Stimulated activated CD4-positive, alpha-beta T cell treated with anti-CD3 and anti-CD28 coated beads, Interleukin-4, amount 100 ng/mL, for 48 hours (primary cell): ENCODE data around the gene HEATR5A.
A peak's percentile ranks its signal among the peaks of the same experiment; 100 is the strongest.
"Not testable (repeated sequence)": the region's sequence is repeated elsewhere in the genome, so short reads cannot be mapped to it uniquely, and the experiment has no call there.

Experiments
- DNase-seq, 2 donors: peaks; one replicate each; pipeline ENCODE4 v3.0.0-alpha.2; 2020; ENCODE audit warnings: low read depth in 2 of 2

Gene HEATR5A

GRCh38 chr14:31388687-31389413 is 31.5 kb downstream of the HEATR5A start:
- DNase-seq, result peak in 1 of 2 donors; percentile 4

- no peak for DNase-seq
Measured at GRCh38 chr14:31387091-31387490, 33.3 kb downstream of the HEATR5A start.

- no peak for DNase-seq
Measured at GRCh38 chr14:31386271-31386670, 34.1 kb downstream of the HEATR5A start.

GRCh38 chr14:31382221-31382620 is 38.1 kb downstream of the HEATR5A start:
- no peak for DNase-seq

GRCh38 chr14:31380106-31380505 is 40.2 kb downstream of the HEATR5A start:
- DNase-seq, result no peak

- DNase-seq, result not testable (repeated sequence)
Measured at GRCh38 chr14:31379125-31379947, 41.0 kb downstream of the HEATR5A start.

GRCh38 chr14:31377433-31377832 is 42.9 kb downstream of the HEATR5A start:
- DNase-seq, result no peak

- DNase-seq, result no peak
Measured at GRCh38 chr14:31371646-31372045, 48.7 kb downstream of the HEATR5A start.

- no peak for DNase-seq
Measured at GRCh38 chr14:31363331-31364073, 56.8 kb downstream of the HEATR5A start.

GRCh38 chr14:31362746-31363145 is 57.6 kb downstream of the HEATR5A start:
- DNase-seq, result no peak

GRCh38 chr14:31361761-31362160 is 58.6 kb downstream of the HEATR5A start:
- DNase-seq, result not testable (repeated sequence)

GRCh38 chr14:31360919-31361662 is 59.3 kb downstream of the HEATR5A start:
- DNase-seq, result no peak

GRCh38 chr14:31357279-31357678 is 63.1 kb downstream of the HEATR5A start:
- no peak for DNase-seq

GRCh38 chr14:31346097-31346496 is 74.3 kb downstream of the HEATR5A start:
- DNase-seq, result no peak

GRCh38 chr14:31341280-31341679 is 79.1 kb downstream of the HEATR5A start:
- DNase-seq, result no peak

- no peak for DNase-seq
Measured at GRCh38 chr14:31340297-31341063, 79.9 kb downstream of the HEATR5A start.

- DNase-seq, result no peak
Measured at GRCh38 chr14:31339743-31340142, 80.6 kb downstream of the HEATR5A start.

GRCh38 chr14:31337331-31337730 is 83.0 kb downstream of the HEATR5A start:
- no peak for DNase-seq

- DNase-seq, result no peak
Measured at GRCh38 chr14:31336646-31337045, 83.7 kb downstream of the HEATR5A start.

GRCh38 chr14:31331395-31331794 is 89.0 kb downstream of the HEATR5A start:
- DNase-seq, result not testable (repeated sequence)
